GM12892 (cell line): ENCODE measurements around the gene IL12RB1.
A peak's percentile ranks its signal among the peaks of the same experiment; 100 is the strongest.

ENCODE experiments used
- DNase-seq: peaks from one replicate; pipeline ENCODE4 v3.0.0; 2011; ENCODE audit not compliant: insufficient read length
- FAIRE-seq: peaks from 2 replicates; lab custom pipeline; 2011; peaks lifted over from hg19 to GRCh38; lab: Jason Lieb, UNC
- POLR2A ChIP-seq: IDR thresholded peaks from 2 replicates; pipeline ENCODE4 v1.6.1; 2011; ENCODE audit warnings: low read depth, low read length, control low read depth
- POLR2AphosphoS5 ChIP-seq: IDR thresholded peaks from 2 replicates; pipeline ENCODE4 v1.6.1; 2011; ENCODE audit warnings: low read depth, low read length, control low read depth
- TAF1 ChIP-seq: IDR thresholded peaks from 2 replicates; pipeline ENCODE4 v1.6.1; 2011; ENCODE audit warnings: low read depth, mild to moderate bottlenecking, control low read depth, low read length, borderline replicate concordance

IL12RB1 gene

GRCh38 chr19:18029617-18030338 lies 57.0 kb downstream of the IL12RB1 start:
- no peak for TF ChIP-seq POLR2AphosphoS5
- TF ChIP-seq TAF1, result no peak
- no peak for TF ChIP-seq POLR2A
- DNase-seq (no peak), FAIRE-seq (no peak)

GRCh38 chr19:18027151-18027550 lies 59.6 kb downstream of the IL12RB1 start:
- TF ChIP-seq POLR2A, result no peak
- no peak for TF ChIP-seq POLR2AphosphoS5
- TF ChIP-seq TAF1, result no peak
- FAIRE-seq (no peak), DNase-seq (no peak)

GRCh38 chr19:18023622-18024251 lies 63.0 kb downstream of the IL12RB1 start:
- TF ChIP-seq TAF1 (0 out of 2 replicates have a peak, but pooled peaks have one; percentile 16), POLR2A (no peak)
- FAIRE-seq (peak; percentile 5), DNase-seq (no peak)

GRCh38 chr19:18021121-18021755 lies 65.5 kb downstream of the IL12RB1 start:
- TF ChIP-seq POLR2A, result 0 out of 2 replicates have a peak, but pooled peaks have one; percentile 4
- no peak for TF ChIP-seq POLR2AphosphoS5
- DNase-seq (no peak), FAIRE-seq (peak; percentile 65)

- no peak for FAIRE-seq
- no peak for DNase-seq
- TF ChIP-seq TAF1 (no peak), POLR2A (no peak), POLR2AphosphoS5 (no peak)
These were observed 66.3 kb downstream of the IL12RB1 start for GRCh38 chr19:18020212-18021085.

GRCh38 chr19:18017275-18018083 lies 69.3 kb downstream of the IL12RB1 start:
- DNase-seq (no peak), FAIRE-seq (no peak)
- TF ChIP-seq POLR2AphosphoS5, result no peak
- no peak for TF ChIP-seq POLR2A
- TF ChIP-seq TAF1, result no peak

GRCh38 chr19:18016209-18016910 lies 70.4 kb downstream of the IL12RB1 start:
- no peak for FAIRE-seq
- DNase-seq, result no peak
- TF ChIP-seq POLR2A (no peak), TAF1 (no peak), POLR2AphosphoS5 (no peak)

- DNase-seq (no peak), FAIRE-seq (no peak)
- TF ChIP-seq POLR2A, result no peak
- TF ChIP-seq TAF1, result no peak
- TF ChIP-seq POLR2AphosphoS5, result no peak
These were observed 72.5 kb downstream of the IL12RB1 start for GRCh38 chr19:18014197-18014596.

GRCh38 chr19:18013210-18014111 lies 73.3 kb downstream of the IL12RB1 start:
- no peak for TF ChIP-seq POLR2AphosphoS5
- TF ChIP-seq TAF1, result no peak
- no peak for TF ChIP-seq POLR2A
- FAIRE-seq (no peak), DNase-seq (no peak)
